ENCODE data around the gene YPEL1.
A peak's percentile ranks its signal among the peaks of the same experiment; 100 is the strongest.

The YPEL1 gene

DNA sequence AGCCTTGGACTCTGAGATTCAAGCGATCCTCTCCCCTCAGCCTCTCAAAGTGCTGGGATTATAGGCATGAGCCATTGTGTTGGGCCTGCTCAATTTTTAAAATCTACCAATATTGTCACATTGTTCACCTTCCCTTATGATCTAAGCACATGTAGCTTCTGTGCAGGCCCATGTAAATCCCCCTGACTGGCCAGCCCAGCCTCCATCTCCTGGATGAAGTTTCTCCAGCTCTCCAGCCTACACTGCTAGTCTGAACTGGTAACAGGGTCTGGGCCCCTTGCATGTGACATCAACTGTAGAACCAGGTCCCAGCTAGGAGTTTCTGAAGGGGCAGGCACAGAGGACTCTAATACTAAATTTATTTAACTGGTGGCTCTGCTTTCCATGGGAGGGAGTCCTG lies 32.8 kb upstream of the YPEL1 start:
- H3K27ac Mint-ChIP-seq: no peak overlapping the region
- TF ChIP-seq, protein P1, sequence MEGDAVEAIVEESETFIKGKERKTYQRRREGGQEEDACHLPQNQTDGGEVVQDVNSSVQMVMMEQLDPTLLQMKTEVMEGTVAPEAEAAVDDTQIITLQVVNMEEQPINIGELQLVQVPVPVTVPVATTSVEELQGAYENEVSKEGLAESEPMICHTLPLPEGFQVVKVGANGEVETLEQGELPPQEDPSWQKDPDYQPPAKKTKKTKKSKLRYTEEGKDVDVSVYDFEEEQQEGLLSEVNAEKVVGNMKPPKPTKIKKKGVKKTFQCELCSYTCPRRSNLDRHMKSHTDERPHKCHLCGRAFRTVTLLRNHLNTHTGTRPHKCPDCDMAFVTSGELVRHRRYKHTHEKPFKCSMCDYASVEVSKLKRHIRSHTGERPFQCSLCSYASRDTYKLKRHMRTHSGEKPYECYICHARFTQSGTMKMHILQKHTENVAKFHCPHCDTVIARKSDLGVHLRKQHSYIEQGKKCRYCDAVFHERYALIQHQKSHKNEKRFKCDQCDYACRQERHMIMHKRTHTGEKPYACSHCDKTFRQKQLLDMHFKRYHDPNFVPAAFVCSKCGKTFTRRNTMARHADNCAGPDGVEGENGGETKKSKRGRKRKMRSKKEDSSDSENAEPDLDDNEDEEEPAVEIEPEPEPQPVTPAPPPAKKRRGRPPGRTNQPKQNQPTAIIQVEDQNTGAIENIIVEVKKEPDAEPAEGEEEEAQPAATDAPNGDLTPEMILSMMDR (IDR thresholded peaks at IDR 0.05; ENCODE audit: unreplicated experiment in 3 of 3): no peak
- no peak overlapping the region for H3K4me3 Mint-ChIP-seq
- H3K36me3 Mint-ChIP-seq (ENCODE audit: low read depth): peaks cover 90% of the 10 kb centered on the region
- no peaks in the 10 kb centered on the region for H3K27me3 Mint-ChIP-seq (ENCODE audit: low read depth)
- no peaks in the 10 kb centered on the region for H3K9me3 Mint-ChIP-seq
- peaks cover 5% of the 10 kb centered on the region for H3K4me1 Mint-ChIP-seq

DNA sequence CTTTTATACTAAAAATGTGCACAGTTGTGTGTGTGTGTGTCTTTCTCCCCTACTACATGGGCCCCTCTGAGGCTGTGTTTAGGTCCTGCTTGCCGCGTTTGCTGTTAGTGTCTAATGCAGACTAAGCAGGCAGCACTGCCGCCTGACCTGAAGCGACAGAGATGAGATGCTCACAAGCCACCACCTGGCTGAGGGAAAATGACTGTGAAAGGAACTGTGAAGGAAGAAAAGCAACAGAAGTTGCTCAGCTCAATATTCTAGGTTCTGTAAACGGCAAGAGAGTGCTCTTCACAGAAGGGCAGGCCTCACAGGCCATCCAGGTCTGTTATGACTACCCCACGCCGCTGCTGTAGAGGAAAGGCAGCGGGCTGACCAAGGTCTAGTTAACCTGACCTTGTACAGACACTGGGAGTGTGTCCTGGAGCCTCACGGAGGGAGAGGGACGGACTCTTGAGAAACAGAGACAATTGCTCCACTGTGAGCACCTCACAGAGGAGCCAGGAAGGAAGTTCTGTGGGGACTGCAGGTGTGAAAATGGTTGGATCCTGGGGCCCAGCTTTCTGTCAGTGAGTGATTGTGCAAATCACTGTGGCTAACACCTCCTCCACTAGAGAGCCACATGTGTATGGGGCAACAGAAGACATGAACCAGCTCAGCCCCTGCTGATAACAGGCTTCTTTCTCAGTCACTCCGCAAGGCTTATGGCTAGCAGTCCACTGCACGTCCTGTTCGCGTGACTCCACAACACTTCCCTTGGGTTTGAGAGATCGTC lies 31.3 kb upstream of the YPEL1 start:
- Mint-ChIP-seq H3K27ac (peak overlapping the region in 1 of 3 experiments; percentile 37), H3K9me3 (no peaks in the 10 kb centered on the region), H3K4me3 (no peak overlapping the region), H3K4me1 (peaks cover 13% of the 10 kb centered on the region), H3K36me3 (ENCODE audit: low read depth) (peaks cover 86% of the 10 kb centered on the region), H3K27me3 (ENCODE audit: low read depth) (no peaks in the 10 kb centered on the region)
- TF ChIP-seq, protein P1 (IDR thresholded peaks at IDR 0.05; ENCODE audit: unreplicated experiment in 3 of 3): no peak

DNA sequence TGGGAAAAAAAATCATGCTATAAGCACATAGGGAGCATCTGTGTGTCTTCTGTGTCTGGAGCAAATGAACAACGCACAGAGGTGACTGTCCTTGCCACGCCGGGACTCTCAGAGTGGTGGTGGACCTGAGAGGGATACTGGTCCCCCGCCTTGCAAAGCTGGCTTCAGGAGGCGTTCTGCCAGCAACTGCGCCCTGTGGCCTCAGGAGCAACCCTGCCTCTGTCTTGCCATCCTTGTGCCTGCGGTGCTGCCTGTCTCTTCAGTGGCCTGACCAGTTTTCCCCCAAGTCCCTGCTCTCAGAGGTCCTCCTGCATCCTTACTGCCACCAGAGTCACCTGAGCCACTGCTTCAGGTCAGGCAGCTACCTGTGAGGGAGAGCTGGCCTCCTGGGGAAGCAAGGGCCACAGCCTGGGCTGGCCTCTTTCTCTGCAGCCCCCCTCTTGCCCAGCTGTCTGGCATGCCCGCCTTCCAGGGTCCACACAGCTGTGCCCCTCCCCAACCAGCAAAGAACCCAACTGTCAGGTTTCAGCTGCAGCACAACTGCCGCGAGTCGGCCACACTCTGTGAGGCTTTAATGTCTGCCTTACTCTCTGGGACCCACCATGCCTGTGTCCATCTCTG lies 30.4 kb upstream of the YPEL1 start:
- H3K27me3 Mint-ChIP-seq (ENCODE audit: low read depth): no peaks in the 10 kb centered on the region
- H3K4me3 Mint-ChIP-seq: no peak overlapping the region
- peaks cover 9% of the 10 kb centered on the region for H3K4me1 Mint-ChIP-seq
- peaks cover 82% of the 10 kb centered on the region for H3K36me3 Mint-ChIP-seq (ENCODE audit: low read depth)
- TF ChIP-seq, protein P1 (IDR thresholded peaks at IDR 0.05; ENCODE audit: unreplicated experiment in 3 of 3): no peak
- H3K27ac Mint-ChIP-seq: peak overlapping the region in 1 of 3 experiments; percentile 37
- H3K9me3 Mint-ChIP-seq: no peaks in the 10 kb centered on the region

DNA sequence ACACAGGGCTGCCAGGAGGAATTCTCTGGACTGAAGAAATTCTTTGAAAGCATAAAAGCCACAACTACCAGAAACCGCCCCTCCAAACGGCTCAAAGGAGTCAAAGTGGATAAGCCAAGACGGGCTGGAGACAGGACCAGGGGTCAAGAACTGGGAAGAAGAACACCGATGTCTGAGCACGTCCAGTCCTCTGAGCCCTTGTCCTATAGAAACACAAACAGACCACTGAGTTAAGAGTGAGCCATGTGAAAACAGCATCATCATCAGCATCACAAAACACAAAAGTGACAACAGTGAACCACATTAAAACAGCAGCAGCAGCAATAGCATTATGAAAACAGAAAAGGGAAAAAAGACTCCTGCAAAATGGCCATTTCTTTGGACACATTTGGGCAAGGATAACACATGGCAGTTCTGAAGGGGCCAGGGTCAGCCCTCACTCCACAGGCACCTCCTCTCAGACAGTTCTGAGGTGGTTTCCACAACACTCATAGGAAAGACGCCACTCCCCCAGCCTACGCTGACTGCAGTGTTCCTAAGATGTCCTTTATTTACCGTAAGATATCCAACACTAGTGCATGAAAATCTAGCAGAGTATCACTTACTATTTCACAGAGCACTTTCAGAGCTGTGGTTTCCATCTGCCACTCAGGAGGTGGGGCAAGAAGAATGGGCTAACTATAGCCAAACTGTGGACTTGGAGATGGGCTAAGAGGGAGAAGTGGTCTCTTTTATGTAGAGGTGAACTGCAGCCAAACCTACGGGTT lies 28.6 kb upstream of the YPEL1 start:
- TF ChIP-seq, protein P1 (IDR thresholded peaks at IDR 0.05; ENCODE audit: unreplicated experiment in 3 of 3): no peak
- Mint-ChIP-seq H3K4me3 (no peak overlapping the region), H3K27ac (no peak overlapping the region), H3K27me3 (ENCODE audit: low read depth) (no peaks in the 10 kb centered on the region), H3K4me1 (peaks cover 19% of the 10 kb centered on the region), H3K9me3 (no peaks in the 10 kb centered on the region), H3K36me3 (ENCODE audit: low read depth) (peaks cover 73% of the 10 kb centered on the region)

DNA sequence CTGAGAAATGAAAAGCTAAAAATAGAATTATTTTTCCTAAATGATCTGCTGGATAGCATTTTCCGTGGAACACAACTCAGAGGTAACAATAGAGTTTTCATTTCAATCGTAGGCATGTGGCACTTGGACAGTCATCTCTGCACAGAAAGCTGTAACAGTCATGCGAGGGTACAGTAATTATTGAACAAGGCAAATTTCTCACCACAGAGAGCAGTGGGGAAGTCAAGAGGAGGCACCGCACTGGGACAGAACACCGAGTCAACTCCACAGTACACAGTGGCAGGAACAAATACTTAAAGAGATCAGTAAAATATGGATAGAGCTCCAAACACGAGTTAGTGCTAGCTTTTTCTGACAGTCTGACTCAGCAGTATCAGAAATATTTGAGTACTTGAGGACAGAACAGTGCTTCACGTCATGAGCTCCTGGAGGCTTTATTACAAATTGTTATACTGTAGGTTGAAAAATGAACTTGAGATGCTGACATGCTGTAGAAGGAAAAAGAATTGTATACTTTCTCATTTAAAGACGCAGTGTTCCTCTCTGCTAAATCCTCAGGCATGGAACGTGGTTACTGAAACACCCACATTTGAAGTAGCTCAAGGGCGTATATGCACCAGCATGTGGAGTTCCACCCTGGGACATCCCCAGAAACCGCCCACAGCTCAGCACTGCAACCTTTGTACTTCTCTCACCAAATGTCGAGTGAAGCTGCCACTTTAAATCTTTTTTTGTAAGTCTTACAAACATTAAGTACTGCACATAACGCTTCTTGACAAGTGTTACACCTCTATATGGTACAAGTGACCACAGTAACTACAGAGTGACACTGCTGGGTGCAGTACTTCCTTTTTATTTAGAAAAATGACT lies 27.4 kb upstream of the YPEL1 start:
- Mint-ChIP-seq H3K4me1 (peaks cover 19% of the 10 kb centered on the region), H3K27ac (peak overlapping the region in 2 of 3 experiments; percentile 37 to 55), H3K27me3 (ENCODE audit: low read depth) (no peaks in the 10 kb centered on the region), H3K4me3 (no peak overlapping the region), H3K36me3 (ENCODE audit: low read depth) (peaks cover 70% of the 10 kb centered on the region), H3K9me3 (no peaks in the 10 kb centered on the region)
- TF ChIP-seq, protein P1 (IDR thresholded peaks at IDR 0.05; ENCODE audit: unreplicated experiment in 3 of 3): no peak

All from nephron (organoid).